MM.1S (cell line): Measurements from ENCODE around the gene PLEK.

Experiments used
- EZH2 ChIP-seq: fragments of 300-600 bp; sonication (generic); optimal IDR thresholded peaks from 2 replicates; pipeline ENCODE3; 2017; ENCODE audit warnings: low read depth, mild to moderate bottlenecking, antibody characterized with exemption, low read length, mixed read lengths
- EZH2phosphoT487 ChIP-seq: fragments of 300-600 bp; sonication (generic); IDR thresholded peaks from 2 replicates; pipeline ENCODE4 v1.6.1; 2018; ENCODE audit warnings: antibody characterized with exemption, low read length
- TF ChIP-seq, protein P1 (sequence below): fragments of 300-600 bp; sonication (generic); IDR thresholded peaks from 2 replicates; pipeline ENCODE4 v1.5.1; 2016; ENCODE audit warnings: antibody characterized with exemption, low read length, mixed read lengths

DNA sequence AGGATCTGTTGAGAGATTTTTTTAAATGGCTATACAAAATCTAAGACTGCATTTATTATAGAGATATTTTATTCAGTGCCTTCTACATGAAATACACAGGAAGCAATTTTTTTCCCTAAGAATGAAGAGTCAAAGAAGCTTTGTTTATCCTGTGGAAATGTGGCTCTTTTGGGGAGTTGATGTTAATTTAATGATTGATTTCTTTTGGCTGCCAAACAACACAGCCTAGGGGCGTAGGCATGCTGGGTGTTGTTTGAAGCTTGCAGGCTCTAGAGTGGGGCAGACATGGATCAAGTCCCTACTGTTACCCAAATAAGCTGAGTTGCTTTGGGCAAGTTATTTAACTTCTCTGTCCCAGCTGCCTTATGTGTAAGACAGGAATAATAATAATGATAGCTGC, 21.1 kb upstream of the PLEK start:
- TF ChIP-seq, protein P1, sequence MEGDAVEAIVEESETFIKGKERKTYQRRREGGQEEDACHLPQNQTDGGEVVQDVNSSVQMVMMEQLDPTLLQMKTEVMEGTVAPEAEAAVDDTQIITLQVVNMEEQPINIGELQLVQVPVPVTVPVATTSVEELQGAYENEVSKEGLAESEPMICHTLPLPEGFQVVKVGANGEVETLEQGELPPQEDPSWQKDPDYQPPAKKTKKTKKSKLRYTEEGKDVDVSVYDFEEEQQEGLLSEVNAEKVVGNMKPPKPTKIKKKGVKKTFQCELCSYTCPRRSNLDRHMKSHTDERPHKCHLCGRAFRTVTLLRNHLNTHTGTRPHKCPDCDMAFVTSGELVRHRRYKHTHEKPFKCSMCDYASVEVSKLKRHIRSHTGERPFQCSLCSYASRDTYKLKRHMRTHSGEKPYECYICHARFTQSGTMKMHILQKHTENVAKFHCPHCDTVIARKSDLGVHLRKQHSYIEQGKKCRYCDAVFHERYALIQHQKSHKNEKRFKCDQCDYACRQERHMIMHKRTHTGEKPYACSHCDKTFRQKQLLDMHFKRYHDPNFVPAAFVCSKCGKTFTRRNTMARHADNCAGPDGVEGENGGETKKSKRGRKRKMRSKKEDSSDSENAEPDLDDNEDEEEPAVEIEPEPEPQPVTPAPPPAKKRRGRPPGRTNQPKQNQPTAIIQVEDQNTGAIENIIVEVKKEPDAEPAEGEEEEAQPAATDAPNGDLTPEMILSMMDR: no peak
- TF ChIP-seq EZH2: no peak
- no peak for TF ChIP-seq EZH2phosphoT487
